HCT116 (cell line): Measurements from ENCODE around the gene ZAP70. TPM values are rescaled to one million over a fixed set of nuclear protein-coding genes. Genes with fewer than 3 reads are reported as not detected.

Source experiments
- ATAC-seq: fragments of 200-7000 bp; cut with Tn5 transposase; 2 replicates; pipeline ENCODE4 v1.9.1; 2020; ENCODE audit warnings: mild to moderate bottlenecking, moderate library complexity
- BruUV-seq: library from RNA; stranded (reverse); fragments of 400-500 nt; replicated peaks from 2 replicates; lab custom pipeline; 2021; lab: Mats Ljungman, UMichigan
- CTCF ChIA-PET: fragments of 300-600 bp; sonication (Branson Sonifier 250); formaldehyde crosslinking; loops from one replicate; lab custom pipeline; 2021; ENCODE audit warnings: antibody characterized with exemption; lab: Charles Lee
- POLR2A ChIA-PET: fragments of 300-600, 350-600 bp; sonication (Branson Sonifier 250); formaldehyde crosslinking; loops from one replicate; lab custom pipeline; 2021; ENCODE audit warnings: antibody characterized with exemption; lab: Charles Lee
- RAD21 ChIA-PET, 2 experiments: fragments of 300-600 bp; sonication (Branson Sonifier 250); formaldehyde crosslinking; loops; one replicate each; lab custom pipeline; 2023; ENCODE audit warnings: low total read pairs in 2 of 2; ENCODE audit not compliant: uncharacterized antibody in 2 of 2, unreplicated experiment in 2 of 2, low non-redundant PET in 1 of 2; lab: Charles Lee
- DNase-seq: peaks from one replicate; pipeline ENCODE4 v3.0.0-alpha.2; 2010; ENCODE audit warnings: low read depth, low spot score
- H2AFZ ChIP-seq: fragments of 200-600 bp; shearing (Covaris generic), sonication (generic); 2 replicates; pipeline ENCODE4 v1.6.1; 2017; ENCODE audit warnings: low read depth, mixed run types, mixed read lengths, antibody characterized with exemption, low read length; ENCODE audit not compliant: poor library complexity, severe bottlenecking
- H3K27ac ChIP-seq: 2 replicates; pipeline ENCODE4 v1.5.1; 2012; ENCODE audit warnings: low read depth, low read length
- H3K27me3 ChIP-seq: fragments of 200-600 bp; sonication (generic); 2 replicates; pipeline ENCODE4 v1.6.1; 2016; ENCODE audit warnings: mixed run types, low read length, mixed read lengths; ENCODE audit not compliant: insufficient read depth
- H3K36me3 ChIP-seq, 2 experiments: fragments of 200-500 bp in 1 of 2; fragments of 200-600 bp in 1 of 2; sonication (Bioruptor generic) in 1 of 2; sonication (generic) in 1 of 2; 2 replicates each; pipeline versions ENCODE4 v1.5.1 to v1.6.1; 2014 to 2016; ENCODE audit warnings: low read length in 2 of 2, inconsistent platforms in 1 of 2, mixed read lengths in 1 of 2, mixed run types in 1 of 2; ENCODE audit not compliant: insufficient read depth in 2 of 2, control insufficient read depth in 1 of 2
- H3K4me1 ChIP-seq, 2 experiments: fragments of 200-600 bp in 1 of 2; sonication (generic) in 1 of 2; 2 replicates each; pipeline versions ENCODE4 v1.5.1 to v1.6.1; 2012 to 2017; ENCODE audit warnings: low read length in 2 of 2, inconsistent platforms in 1 of 2, mild to moderate bottlenecking in 1 of 2, mixed read lengths in 1 of 2, mixed run types in 1 of 2, moderate library complexity in 1 of 2; ENCODE audit not compliant: insufficient read depth in 2 of 2, control insufficient read depth in 1 of 2
- H3K4me2 ChIP-seq: fragments of 200-600 bp; sonication (generic); 2 replicates; pipeline ENCODE4 v1.6.1; 2017; ENCODE audit warnings: mixed run types, low read length, mixed read lengths
- H3K4me3 ChIP-seq, 2 experiments: fragments of 200-600 bp in 1 of 2; sonication (generic) in 1 of 2; replicated peaks in 1 of 2; 2 replicates each; pipeline ENCODE4 v1.5.1; 2011 to 2016; ENCODE audit warnings: low read length in 2 of 2, control low read depth in 1 of 2, low read depth in 1 of 2, mild to moderate bottlenecking in 1 of 2, mixed read lengths in 1 of 2, mixed run types in 1 of 2
- H3K79me2 ChIP-seq: fragments of 200-600 bp; sonication (generic); 2 replicates; pipeline ENCODE4 v1.6.1; 2017; ENCODE audit warnings: mild to moderate bottlenecking, mixed run types, low read length, moderate library complexity, mixed read lengths; ENCODE audit not compliant: insufficient read depth
- H3K9ac ChIP-seq: fragments of 200-600 bp; sonication (generic); 2 replicates; pipeline ENCODE4 v1.6.1; 2016; ENCODE audit warnings: low read length, mixed read lengths
- H3K9me2 ChIP-seq: fragments of 200-600 bp; sonication (generic), shearing (Covaris generic); 2 replicates; pipeline ENCODE4 v1.6.1; 2017; ENCODE audit warnings: mixed run types, mild to moderate bottlenecking, moderate library complexity; ENCODE audit not compliant: insufficient read depth
- H3K9me3 ChIP-seq, 2 experiments: fragments of 200-500 bp in 1 of 2; fragments of 200-600 bp in 1 of 2; sonication (Bioruptor generic) in 1 of 2; sonication (generic) in 1 of 2; 2 replicates each; pipeline ENCODE4 v1.6.1; 2014 to 2017; ENCODE audit warnings: low read length in 2 of 2, mixed read lengths in 2 of 2, inconsistent platforms in 1 of 2, low read depth in 1 of 2, mild to moderate bottlenecking in 1 of 2, mixed run types in 1 of 2, moderate library complexity in 1 of 2; ENCODE audit not compliant: control insufficient read depth in 1 of 2, insufficient read depth in 1 of 2
- H4K20me1 ChIP-seq: fragments of 200-600 bp; sonication (generic), shearing (Covaris generic); 2 replicates; pipeline ENCODE4 v1.6.1; 2017; ENCODE audit warnings: mixed run types, mild to moderate bottlenecking, moderate library complexity; ENCODE audit not compliant: insufficient read depth
- CBX3 ChIP-seq: IDR thresholded peaks from 2 replicates; pipeline ENCODE4 v1.6.1; 2012; ENCODE audit warnings: low read depth
- CEBPB ChIP-seq: IDR thresholded peaks from 2 replicates; pipeline ENCODE4 v1.6.1; 2012; ENCODE audit warnings: low read depth
- EZH2 ChIP-seq: fragments of 200-600 bp; sonication (generic); IDR thresholded peaks from 2 replicates; pipeline ENCODE4 v1.6.1; 2017; ENCODE audit warnings: antibody characterized with exemption, mixed run types
- JUND ChIP-seq: IDR thresholded peaks from 2 replicates; pipeline ENCODE4 v1.6.1; 2012
- YY1 ChIP-seq: IDR thresholded peaks from 2 replicates; pipeline ENCODE4 v1.6.1; 2011; ENCODE audit warnings: low read length, low read depth, moderate library complexity, mild to moderate bottlenecking; ENCODE audit not compliant: insufficient replicate concordance; ENCODE audit errors: extremely low read depth
- ZFX ChIP-seq: fragments of 450-650 bp; IDR thresholded peaks from 2 replicates; pipeline ENCODE4 v1.6.1; 2017
- ZNF274 ChIP-seq: fragments of 200-500 bp; sonication (Bioruptor generic); IDR thresholded peaks from 2 replicates; pipeline ENCODE4 v1.6.1; 2014; ENCODE audit warnings: mild to moderate bottlenecking, low read depth, low read length, inconsistent platforms
- intact Hi-C: fragments of 100-400 bp; cut with micrococcal nuclease; formaldehyde crosslinking; loops from 2 replicates; pipeline ENCODE4 v1.10.0; 2022
- total RNA-seq: library from RNA; stranded (reverse); gene quantifications from one replicate; pipeline ENCODE4 v1.2.1, GENCODE V29; 2021; ENCODE audit not compliant: unreplicated experiment
- TF ChIP-seq, protein P1 (sequence below): IDR thresholded peaks from 2 replicates; pipeline ENCODE4 v1.6.1; 2012
- TF ChIP-seq, protein P2 (sequence below): IDR thresholded peaks from 2 replicates; pipeline ENCODE4 v1.6.1; 2011; ENCODE audit warnings: mild to moderate bottlenecking, low read length, moderate library complexity; ENCODE audit not compliant: insufficient replicate concordance; ENCODE audit errors: extremely low read depth

The ZAP70 gene
- total RNA-seq, 1 experiment from 2014 or later: 0.91 TPM

DNA sequence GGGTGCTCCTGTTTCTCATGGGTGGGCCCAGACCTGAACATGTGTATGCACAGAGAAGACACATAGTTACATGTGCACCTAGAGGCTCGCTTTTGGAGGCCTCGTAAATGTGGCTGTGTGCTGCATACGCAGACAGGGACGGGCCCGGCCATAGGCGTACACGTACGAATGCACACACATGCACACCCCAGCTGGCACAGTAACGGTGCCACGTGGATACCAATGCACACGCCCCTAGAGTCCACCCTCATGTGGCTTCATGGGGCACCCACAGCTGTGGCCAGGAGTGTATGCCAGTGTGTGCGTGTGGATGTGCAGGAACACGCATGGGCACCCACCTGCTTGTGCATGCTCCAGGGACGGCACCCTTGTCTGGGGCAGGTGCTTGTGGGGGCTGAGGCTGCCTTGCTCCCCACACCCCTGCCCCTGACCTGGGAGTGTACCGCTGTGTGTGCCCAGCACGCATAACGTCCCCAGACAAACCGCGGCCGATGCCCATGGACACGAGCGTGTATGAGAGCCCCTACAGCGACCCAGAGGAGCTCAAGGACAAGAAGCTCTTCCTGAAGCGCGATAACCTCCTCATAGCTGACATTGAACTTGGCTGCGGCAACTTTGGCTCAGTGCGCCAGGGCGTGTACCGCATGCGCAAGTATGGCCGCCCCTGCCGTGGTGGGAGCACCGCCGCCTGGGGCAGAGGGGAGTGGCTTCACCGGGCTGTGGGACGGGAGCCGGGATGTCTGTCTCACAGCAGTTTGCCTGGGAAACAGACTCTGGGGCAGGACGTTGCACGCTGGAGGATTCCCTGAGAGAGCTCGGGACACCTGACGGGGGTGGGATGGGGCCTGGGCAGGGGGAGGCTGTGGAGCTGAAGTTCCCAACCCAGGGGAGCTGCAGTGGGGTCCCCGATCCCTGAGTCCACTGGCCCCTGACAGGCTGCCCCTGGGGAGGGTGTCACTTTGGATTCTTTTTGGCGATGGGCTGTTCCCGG lies 21.0 kb downstream of the ZAP70 start:
- TF ChIP-seq CBX3 (no peak), EZH2 (no peak), JUND (no peak), CEBPB (no peak), ZNF274 (no peak), YY1 (no peak), ZFX (no peak)
- TF ChIP-seq, protein P1, sequence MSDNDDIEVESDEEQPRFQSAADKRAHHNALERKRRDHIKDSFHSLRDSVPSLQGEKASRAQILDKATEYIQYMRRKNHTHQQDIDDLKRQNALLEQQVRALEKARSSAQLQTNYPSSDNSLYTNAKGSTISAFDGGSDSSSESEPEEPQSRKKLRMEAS: no peak
- TF ChIP-seq, protein P2, sequence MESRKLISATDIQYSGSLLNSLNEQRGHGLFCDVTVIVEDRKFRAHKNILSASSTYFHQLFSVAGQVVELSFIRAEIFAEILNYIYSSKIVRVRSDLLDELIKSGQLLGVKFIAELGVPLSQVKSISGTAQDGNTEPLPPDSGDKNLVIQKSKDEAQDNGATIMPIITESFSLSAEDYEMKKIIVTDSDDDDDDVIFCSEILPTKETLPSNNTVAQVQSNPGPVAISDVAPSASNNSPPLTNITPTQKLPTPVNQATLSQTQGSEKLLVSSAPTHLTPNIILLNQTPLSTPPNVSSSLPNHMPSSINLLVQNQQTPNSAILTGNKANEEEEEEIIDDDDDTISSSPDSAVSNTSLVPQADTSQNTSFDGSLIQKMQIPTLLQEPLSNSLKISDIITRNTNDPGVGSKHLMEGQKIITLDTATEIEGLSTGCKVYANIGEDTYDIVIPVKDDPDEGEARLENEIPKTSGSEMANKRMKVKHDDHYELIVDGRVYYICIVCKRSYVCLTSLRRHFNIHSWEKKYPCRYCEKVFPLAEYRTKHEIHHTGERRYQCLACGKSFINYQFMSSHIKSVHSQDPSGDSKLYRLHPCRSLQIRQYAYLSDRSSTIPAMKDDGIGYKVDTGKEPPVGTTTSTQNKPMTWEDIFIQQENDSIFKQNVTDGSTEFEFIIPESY: no peak
- TF ChIP-seq, all 23 proteins: peak for 0
- intact Hi-C loops: no loop called here
- DNase-seq: no peak
- CTCF ChIA-PET: no interaction called here
- H3K4me2 ChIP-seq: no peak overlapping the region
- no TSS peak for BruUV-seq
- no peak overlapping the region for H3K27ac ChIP-seq
- no peaks in the 10 kb centered on the region for H3K79me2 ChIP-seq
- no peak overlapping the region for H3K4me3 ChIP-seq
- H3K36me3 ChIP-seq: no peaks in the 10 kb centered on the region
- no peak overlapping the region for H3K9ac ChIP-seq
- POLR2A ChIA-PET: no interaction called here
- H3K4me1 ChIP-seq: peaks cover 0 to 5% of the 10 kb centered on the region in 2 experiments; a peak in 2 of 4 replicates
- H4K20me1 ChIP-seq: no peaks in the 10 kb centered on the region
- RAD21 ChIA-PET: no interaction called here
- H3K27me3 ChIP-seq: no peaks in the 10 kb centered on the region
- no peak overlapping the region for H2AFZ ChIP-seq
- no peaks in the 10 kb centered on the region for H3K9me2 ChIP-seq
- ATAC-seq: no peak
- no peaks in the 10 kb centered on the region for H3K9me3 ChIP-seq
